H9 (cell line): Measurements from ENCODE around the gene ZNF431. TPM values are rescaled to one million over a fixed set of nuclear protein-coding genes. Genes with fewer than 3 reads are reported as not detected.
A peak's percentile ranks its signal among the peaks of the same experiment; 100 is the strongest.

Experiments used
- DNase-seq: peaks from one replicate; pipeline ENCODE4 v3.0.0-alpha.2; 2017
- H2AFZ ChIP-seq: one replicate; pipeline ENCODE4 v1.6.1; 2013; ENCODE audit warnings: mild to moderate bottlenecking, low read length, control low read depth, moderate library complexity
- H2AK5ac ChIP-seq: 2 replicates; pipeline ENCODE4 v1.6.1; 2013; ENCODE audit warnings: low read length, control low read depth, mixed read lengths; ENCODE audit not compliant: insufficient read length
- H2BK120ac ChIP-seq: one replicate; pipeline ENCODE4 v1.6.1; 2013; ENCODE audit warnings: low read depth, mild to moderate bottlenecking, low read length, control low read depth, inconsistent platforms; ENCODE audit not compliant: poor library complexity, severe bottlenecking
- H2BK12ac ChIP-seq: 2 replicates; pipeline ENCODE4 v1.6.1; 2013; ENCODE audit warnings: low read length, control low read depth, mixed read lengths, low read depth; ENCODE audit not compliant: insufficient read length
- H2BK15ac ChIP-seq: 2 replicates; pipeline ENCODE4 v1.6.1; 2013; ENCODE audit warnings: low read depth, low read length, control low read depth
- H2BK20ac ChIP-seq: one replicate; pipeline ENCODE4 v1.6.1; 2013; ENCODE audit warnings: low read depth, mild to moderate bottlenecking, low read length, control low read depth, inconsistent platforms; ENCODE audit not compliant: poor library complexity, severe bottlenecking
- H2BK5ac ChIP-seq: 2 replicates; pipeline ENCODE4 v1.6.1; 2013; ENCODE audit warnings: low read length, control low read depth, mixed read lengths; ENCODE audit not compliant: insufficient read length
- H3K14ac ChIP-seq: 2 replicates; pipeline ENCODE4 v1.6.1; 2013; ENCODE audit warnings: low read length, control low read depth; ENCODE audit not compliant: insufficient read depth
- H3K18ac ChIP-seq: 2 replicates; pipeline ENCODE4 v1.6.1; 2013; ENCODE audit warnings: low read depth, mild to moderate bottlenecking, mixed read lengths, low read length, control low read depth; ENCODE audit not compliant: insufficient read length
- H3K23ac ChIP-seq: 2 replicates; pipeline ENCODE4 v1.6.1; 2013; ENCODE audit warnings: low read length, control low read depth, mixed read lengths, low read depth; ENCODE audit not compliant: insufficient read length
- H3K23me2 ChIP-seq: 2 replicates; pipeline ENCODE4 v1.6.1; 2013; ENCODE audit warnings: low read depth, mild to moderate bottlenecking, mixed read lengths, low read length, control low read depth; ENCODE audit not compliant: insufficient read length, poor library complexity, severe bottlenecking
- H3K27ac ChIP-seq: 2 replicates; pipeline ENCODE4 v1.5.1; 2013; ENCODE audit warnings: low read length, control low read depth, mixed read lengths, low read depth; ENCODE audit not compliant: insufficient read length
- H3K27me3 ChIP-seq: 2 replicates; pipeline ENCODE4 v1.6.1; 2013; ENCODE audit warnings: low read length, control low read depth, inconsistent platforms; ENCODE audit not compliant: insufficient read depth
- H3K4ac ChIP-seq: 2 replicates; pipeline ENCODE4 v1.6.1; 2013; ENCODE audit warnings: low read depth, mild to moderate bottlenecking, control low read depth, inconsistent platforms, low read length, moderate library complexity
- H3K4me1 ChIP-seq: 2 replicates; pipeline ENCODE4 v1.6.1; 2013; ENCODE audit warnings: low read length, control low read depth, inconsistent platforms; ENCODE audit not compliant: insufficient read depth
- H3K4me2 ChIP-seq: 2 replicates; pipeline ENCODE4 v1.6.1; 2013; ENCODE audit warnings: low read length, control low read depth, mixed read lengths; ENCODE audit not compliant: insufficient read length, insufficient read depth
- H3K56ac ChIP-seq: 2 replicates; pipeline ENCODE4 v1.6.1; 2013; ENCODE audit warnings: low read depth, mild to moderate bottlenecking, mixed read lengths, low read length, control low read depth; ENCODE audit not compliant: insufficient read length
- H3K79me1 ChIP-seq: 2 replicates; pipeline ENCODE4 v1.6.1; 2013; ENCODE audit warnings: low read depth, mild to moderate bottlenecking, moderate library complexity, low read length, control low read depth, inconsistent platforms; ENCODE audit not compliant: insufficient read depth, poor library complexity, severe bottlenecking
- H3K79me2 ChIP-seq: 2 replicates; pipeline ENCODE4 v1.6.1; 2013; ENCODE audit warnings: low read length, control low read depth, inconsistent platforms; ENCODE audit not compliant: insufficient read depth
- H3K9ac ChIP-seq: 2 replicates; pipeline ENCODE4 v1.6.1; 2013; ENCODE audit warnings: low read length, control low read depth, mixed read lengths; ENCODE audit not compliant: insufficient read length; ENCODE audit errors: extremely low read depth
- H3K9me3 ChIP-seq: one replicate; pipeline ENCODE4 v1.6.1; 2013; ENCODE audit warnings: low read depth, low read length, inconsistent platforms; ENCODE audit not compliant: control insufficient read depth
- H3T11ph ChIP-seq: one replicate; pipeline ENCODE4 v1.6.1; 2013; ENCODE audit warnings: mild to moderate bottlenecking, low read length, control low read depth, inconsistent platforms
- H4K20me1 ChIP-seq: one replicate; pipeline ENCODE4 v1.6.1; 2013; ENCODE audit not compliant: control insufficient read depth, insufficient read length, insufficient read depth
- H4K5ac ChIP-seq: 2 replicates; pipeline ENCODE4 v1.6.1; 2013; ENCODE audit warnings: low read depth, mild to moderate bottlenecking, mixed read lengths, low read length, control low read depth; ENCODE audit not compliant: insufficient read length
- H4K8ac ChIP-seq: replicated peaks from 2 replicates; pipeline ENCODE4 v1.6.1; 2013; ENCODE audit warnings: low read length, control low read depth, mixed read lengths, low read depth; ENCODE audit not compliant: insufficient read length
- H4K91ac ChIP-seq: 2 replicates; pipeline ENCODE4 v1.6.1; 2013; ENCODE audit warnings: low read depth, mild to moderate bottlenecking, moderate library complexity, mixed read lengths, low read length, control low read depth; ENCODE audit not compliant: insufficient read length
- H3K27ac Mint-ChIP-seq, 3 experiments: 2 replicates in 2 of 3; 3 replicates in 1 of 3; pipeline ENCODE4 v1.8.0; 2020 to 2021; ENCODE audit warnings: mixed read lengths in 3 of 3, mild to moderate bottlenecking in 1 of 3, moderate library complexity in 1 of 3
- H3K27me3 Mint-ChIP-seq: 2 replicates; pipeline ENCODE4 v1.8.0; 2021; ENCODE audit warnings: low read depth, mild to moderate bottlenecking, moderate library complexity, mixed read lengths
- H3K36me3 Mint-ChIP-seq, 3 experiments: 2 replicates in 2 of 3; 3 replicates in 1 of 3; pipeline ENCODE4 v1.8.0; 2020 to 2021; ENCODE audit warnings: low read depth in 3 of 3, mixed read lengths in 3 of 3; ENCODE audit not compliant: insufficient read depth in 1 of 3
- H3K4me1 Mint-ChIP-seq, 2 experiments: 2 replicates each; pipeline ENCODE4 v1.8.0; 2020; ENCODE audit warnings: mixed read lengths in 2 of 2
- H3K4me3 Mint-ChIP-seq, 2 experiments: 2 replicates in 1 of 2; 3 replicates in 1 of 2; pipeline ENCODE4 v1.8.0; 2020 to 2021; ENCODE audit warnings: mild to moderate bottlenecking in 2 of 2, mixed read lengths in 2 of 2, moderate library complexity in 1 of 2
- H3K9me3 Mint-ChIP-seq, 2 experiments: 2 replicates in 1 of 2; 3 replicates in 1 of 2; pipeline ENCODE4 v1.8.0; 2020; ENCODE audit warnings: mild to moderate bottlenecking in 2 of 2, mixed read lengths in 2 of 2, moderate library complexity in 1 of 2
- CTCF ChIP-seq: fragments of 200-600 bp; sonication (generic); conservative IDR thresholded peaks from 3 replicates; pipeline ENCODE4 v1.8.0; 2021; ENCODE audit warnings: antibody characterized with exemption, mild to moderate bottlenecking
- WGBS: extraction: QIAGEN DNeasy Blood & Tissue Kit; methylation state at CpG from one replicate; pipeline ENCODE4 v1.1.7; 2013; ENCODE audit warnings: missing lambda C conversion rate, low lambda C conversion rate, mixed read lengths; ENCODE audit not compliant: insufficient read length; ENCODE audit errors: extremely low coverage; 5-methylcytosine and 5-hydroxymethylcytosine counted together
- total RNA-seq: library from RNA; stranded (reverse); gene quantifications from 2 replicates; pipeline ENCODE4 v1.2.1, GENCODE V29; 2021

The ZNF431 gene
- total RNA-seq, 1 experiment from 2014 or later, result 47.4 TPM

DNA sequence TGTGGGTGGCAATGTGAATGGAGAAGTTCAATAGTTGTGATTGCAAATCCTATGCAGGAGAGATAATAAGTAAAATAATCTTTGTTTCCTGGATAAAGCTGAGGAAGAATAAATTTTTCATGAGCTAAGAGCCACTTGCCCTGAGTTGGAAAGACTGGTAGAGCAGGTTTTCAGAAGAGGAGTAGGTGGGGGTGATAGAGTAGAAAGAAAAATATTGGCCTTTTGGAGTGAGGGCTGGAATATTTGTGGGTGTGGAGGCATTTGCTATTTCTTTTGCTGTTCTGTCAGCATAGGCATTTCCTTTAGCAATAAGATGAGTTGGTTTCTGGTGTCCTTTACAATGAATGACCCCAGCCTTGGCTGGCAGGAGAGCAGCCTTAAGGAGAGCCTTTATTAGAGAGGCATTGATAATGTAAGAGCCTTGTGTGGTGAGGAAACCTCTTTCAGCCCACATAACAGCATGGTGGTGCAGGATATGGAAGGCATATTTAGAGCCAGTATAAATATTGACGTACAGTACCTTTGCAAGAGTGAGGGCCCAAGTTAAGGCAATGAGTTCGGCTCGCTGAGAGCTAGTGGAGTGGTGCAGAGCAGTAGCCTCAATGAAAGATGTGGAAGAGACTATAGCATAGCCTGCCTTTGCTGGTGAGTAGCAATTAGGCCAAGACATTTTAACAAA is 11.6 kb upstream of the ZNF431 start:
- H3K18ac ChIP-seq, result no peak overlapping the region
- no peak overlapping the region for H2AFZ ChIP-seq
- no peak overlapping the region for H2BK120ac ChIP-seq
- no peaks in the 10 kb centered on the region for H3K79me1 ChIP-seq
- H2AK5ac ChIP-seq, result no peak overlapping the region
- H3K27ac Mint-ChIP-seq, result peak overlapping the region in 1 of 3 experiments; percentile 23; a peak in 2 of 7 replicates
- H3K4me3 Mint-ChIP-seq, result no peak overlapping the region
- no peak overlapping the region for H3K4ac ChIP-seq
- H4K5ac ChIP-seq, result no peak overlapping the region
- no peak overlapping the region for H2BK20ac ChIP-seq
- no peaks in the 10 kb centered on the region for H4K20me1 ChIP-seq
- no peaks in the 10 kb centered on the region for H3K27me3 ChIP-seq
- peak overlapping the region; percentile 12 for H3K4me2 ChIP-seq
- no peaks in the 10 kb centered on the region for H3K79me2 ChIP-seq
- peaks cover 10% of the 10 kb centered on the region; the same call in 1 of the 2 replicates for H3K27me3 Mint-ChIP-seq
- H3K4me1 ChIP-seq, result no peaks in the 10 kb centered on the region
- no peak overlapping the region for H2BK12ac ChIP-seq
- H2BK15ac ChIP-seq, result no peak overlapping the region
- no CpG with 5 or more reads among the region's 3 CpGs for WGBS
- no peak overlapping the region for H3K56ac ChIP-seq
- DNase-seq, result no peak
- no peak overlapping the region for H3K14ac ChIP-seq
- no peak overlapping the region for H3T11ph ChIP-seq
- H3K23ac ChIP-seq, result no peak overlapping the region
- H3K9me3 Mint-ChIP-seq, result peaks cover 5 to 16% of the 10 kb centered on the region in 2 experiments
- no peak overlapping the region for H4K8ac ChIP-seq
- H3K4me1 Mint-ChIP-seq, result peaks cover 18 to 24% of the 10 kb centered on the region in 2 experiments
- no peak overlapping the region for H2BK5ac ChIP-seq
- no peaks in the 10 kb centered on the region for H3K9me3 ChIP-seq
- no peak for TF ChIP-seq CTCF
- H3K23me2 ChIP-seq, result no peaks in the 10 kb centered on the region
- peaks cover 0 to 8% (median 7%) of the 10 kb centered on the region in 3 experiments; a peak in 4 of 7 replicates for H3K36me3 Mint-ChIP-seq
- H3K27ac ChIP-seq, result no peak overlapping the region
- no peak overlapping the region for H4K91ac ChIP-seq
- no peak overlapping the region for H3K9ac ChIP-seq
